GM23338 (cell line): ENCODE measurements around the gene CZIB. TPM values are rescaled to one million over a fixed set of nuclear protein-coding genes. Genes with fewer than 3 reads are reported as not detected.

Source experiments
- ATAC-seq: fragments of 200-7000 bp; cut with Tn5 transposase; 3 replicates; pipeline ENCODE4 v1.9.1; 2020
- DNase-seq: peaks from one replicate; pipeline ENCODE4 v3.0.0-alpha.2; 2015; ENCODE audit warnings: low spot score
- H2AFZ ChIP-seq: fragments of 200-600 bp; sonication (generic); 2 replicates; pipeline ENCODE4 v1.8.0; 2016; ENCODE audit warnings: antibody characterized with exemption, mild to moderate bottlenecking, moderate library complexity
- H3F3A ChIP-seq: fragments of 200-600 bp; sonication (generic); replicated peaks from 2 replicates; pipeline ENCODE4 v1.8.0; 2017; ENCODE audit warnings: antibody characterized with exemption, mixed run types, low read depth
- H3K27ac ChIP-seq: fragments of 200-600 bp; sonication (generic); 2 replicates; pipeline ENCODE4 v1.6.1; 2016; ENCODE audit warnings: low read depth
- H3K27me3 ChIP-seq: fragments of 200-600 bp; sonication (generic); 2 replicates; pipeline ENCODE4 v1.8.0; 2016; ENCODE audit warnings: mild to moderate bottlenecking, mixed run types, moderate library complexity; ENCODE audit not compliant: insufficient read depth
- H3K36me3 ChIP-seq: fragments of 200-600 bp; sonication (generic); 2 replicates; pipeline ENCODE4 v1.8.0; 2016; ENCODE audit warnings: mild to moderate bottlenecking; ENCODE audit not compliant: insufficient read depth
- H3K4me1 ChIP-seq: fragments of 200-600 bp; sonication (generic); 2 replicates; pipeline ENCODE4 v1.8.0; 2016; ENCODE audit warnings: mild to moderate bottlenecking, moderate library complexity; ENCODE audit not compliant: insufficient read depth
- H3K4me2 ChIP-seq: fragments of 200-600 bp; sonication (generic); 2 replicates; pipeline ENCODE4 v1.7.1; 2017; ENCODE audit warnings: mixed run types
- H3K4me3 ChIP-seq: fragments of 200-600 bp; sonication (generic); 2 replicates; pipeline ENCODE4 v1.6.1; 2016; ENCODE audit warnings: mixed run types
- H3K79me2 ChIP-seq: fragments of 200-600 bp; sonication (generic); replicated peaks from 2 replicates; pipeline ENCODE4 v1.8.0; 2017; ENCODE audit warnings: mild to moderate bottlenecking; ENCODE audit not compliant: insufficient read depth
- H3K9me2 ChIP-seq: fragments of 200-600 bp; sonication (generic); 2 replicates; pipeline ENCODE4 v1.8.0; 2017; ENCODE audit not compliant: insufficient read depth
- H4K20me1 ChIP-seq: fragments of 200-600 bp; sonication (generic); replicated peaks from 2 replicates; pipeline ENCODE4 v1.8.0; 2017; ENCODE audit warnings: mild to moderate bottlenecking; ENCODE audit not compliant: insufficient read depth
- H3K27ac Mint-ChIP-seq: 2 replicates; pipeline ENCODE4 v1.8.0; 2020; ENCODE audit warnings: inconsistent platforms, mild to moderate bottlenecking, moderate library complexity, mixed read lengths
- H3K27me3 Mint-ChIP-seq: 3 replicates; pipeline ENCODE4 v1.8.0; 2022; ENCODE audit warnings: low read depth, mild to moderate bottlenecking, moderate library complexity, mixed read lengths, inconsistent platforms; ENCODE audit not compliant: insufficient read depth, poor library complexity
- H3K36me3 Mint-ChIP-seq: 3 replicates; pipeline ENCODE4 v1.8.0; 2021; ENCODE audit warnings: low read depth, mild to moderate bottlenecking, inconsistent platforms, moderate library complexity, mixed read lengths
- H3K4me1 Mint-ChIP-seq: 3 replicates; pipeline ENCODE4 v1.8.0; 2020; ENCODE audit warnings: mild to moderate bottlenecking, inconsistent platforms, mixed read lengths
- H3K4me3 Mint-ChIP-seq: 3 replicates; pipeline ENCODE4 v1.8.0; 2021; ENCODE audit warnings: moderate library complexity, mild to moderate bottlenecking, inconsistent platforms, mixed read lengths
- H3K9me3 Mint-ChIP-seq: 3 replicates; pipeline ENCODE4 v1.8.0; 2020; ENCODE audit warnings: moderate library complexity, mild to moderate bottlenecking, inconsistent platforms, mixed read lengths
- CREB1 ChIP-seq: fragments of 250-450 bp; sonication (Bioruptor Pico); IDR thresholded peaks from 2 replicates; pipeline ENCODE4 v1.5.0; 2020; ENCODE audit warnings: low read depth, mild to moderate bottlenecking, moderate library complexity
- CTCF ChIP-seq, 2 experiments: fragments of 200-600 bp in 1 of 2; sonication (generic) in 1 of 2; conservative IDR thresholded peaks; 2 replicates each; pipeline versions ENCODE4 v1.5.1 to v1.6.1; 2016 to 2017; ENCODE audit warnings: antibody characterized with exemption in 2 of 2, low read depth in 2 of 2, mild to moderate bottlenecking in 2 of 2, moderate library complexity in 1 of 2
- EZH2 ChIP-seq: fragments of 200-600 bp; sonication (generic); IDR thresholded peaks from one replicate; pipeline ENCODE4 v1.8.0; 2017; ENCODE audit warnings: antibody characterized with exemption, mild to moderate bottlenecking, low read depth; ENCODE audit not compliant: unreplicated experiment
- EZH2phosphoT487 ChIP-seq: fragments of 200-600 bp; sonication (generic); IDR thresholded peaks from one replicate; pipeline ENCODE4 v1.8.1; 2018; ENCODE audit warnings: antibody characterized with exemption; ENCODE audit not compliant: unreplicated experiment
- JUNB ChIP-seq: IDR thresholded peaks from one replicate; pipeline ENCODE4 v1.6.1; 2016; ENCODE audit warnings: antibody characterized with exemption; ENCODE audit not compliant: unreplicated experiment
- NANOG ChIP-seq: IDR thresholded peaks from 2 replicates; pipeline ENCODE4 v1.6.1; 2016; ENCODE audit warnings: antibody characterized with exemption, borderline replicate concordance
- POLR2AphosphoS5 ChIP-seq: IDR thresholded peaks from 2 replicates; pipeline ENCODE4 v1.6.1; 2016; ENCODE audit warnings: antibody characterized with exemption, low read depth
- STAT1 ChIP-seq: IDR thresholded peaks from one replicate; pipeline ENCODE4 v1.6.1; 2016; ENCODE audit warnings: antibody characterized with exemption; ENCODE audit not compliant: unreplicated experiment
- ZNF114 ChIP-seq: fragments of 250-450 bp; sonication (Bioruptor Pico); IDR thresholded peaks from 2 replicates; pipeline ENCODE4 v1.5.0; 2020; ENCODE audit warnings: mild to moderate bottlenecking, moderate library complexity
- ZNF331 ChIP-seq: fragments of 250-450 bp; sonication (Bioruptor Pico); IDR thresholded peaks from 2 replicates; pipeline ENCODE4 v1.5.0; 2020; ENCODE audit warnings: low read depth, mild to moderate bottlenecking, moderate library complexity
- polyA plus RNA-seq: library from polyadenylated mRNA; unstranded; fragments of >200 nt; fragmentation: Nextera tagmentation; extraction: Ambion mirVana; gene quantifications from 2 replicates; pipeline ENCODE4 v1.2.1, GENCODE V29; 2016
- total RNA-seq: library from RNA; depleted of rRNA; stranded (reverse); fragments of >200 nt; shearing (Covaris generic); gene quantifications from 2 replicates; pipeline ENCODE4 v1.2.3, GENCODE V29; 2014
- TF ChIP-seq, protein P1 (sequence below): IDR thresholded peaks from one replicate; pipeline ENCODE4 v1.6.1; 2018; ENCODE audit warnings: antibody characterized with exemption; ENCODE audit not compliant: unreplicated experiment
- TF ChIP-seq, protein P2 (sequence below): IDR thresholded peaks from 2 replicates; pipeline ENCODE4 v1.6.1; 2016; ENCODE audit warnings: antibody characterized with exemption

Gene CZIB
- total and polyA plus RNA-seq, 2 experiments from 2014 or later = 59.8 to 84.1 TPM

- ATAC-seq (no peak), DNase-seq (no peak)
- Mint-ChIP-seq H3K36me3 (no peaks in the 10 kb centered on the region), H3K9me3 (no peaks in the 10 kb centered on the region; the same call in 2 of the 3 replicates), H3K27ac (no peak overlapping the region), H3K27me3 (peaks cover 2% of the 10 kb centered on the region), H3K4me1 (peaks cover 8% of the 10 kb centered on the region; the same call in 2 of the 3 replicates), H3K4me3 (no peak overlapping the region)
- Histone ChIP-seq H3K79me2 (no peaks in the 10 kb centered on the region), H3K27ac (no peak overlapping the region), H2AFZ (no peak overlapping the region), H3K4me2 (no peak overlapping the region), H3K4me3 (no peak overlapping the region), H3F3A (no peaks in the 10 kb centered on the region), H3K36me3 (no peaks in the 10 kb centered on the region), H3K4me1 (no peaks in the 10 kb centered on the region), H4K20me1 (no peaks in the 10 kb centered on the region), H3K27me3 (no peaks in the 10 kb centered on the region), H3K9me2 (no peaks in the 10 kb centered on the region)
- TF ChIP-seq EZH2phosphoT487 = no peak
- TF ChIP-seq ZNF114 (CRISPR knock-in tag) = no peak
- no peak for TF ChIP-seq ZNF331 (CRISPR knock-in tag)
- TF ChIP-seq CTCF (conservative IDR thresholded peaks at IDR 0.05; ENCODE audit: low read depth in 2 of 2) = no peak
- TF ChIP-seq NANOG = no peak
- TF ChIP-seq STAT1 = no peak
- TF ChIP-seq, protein P1, sequence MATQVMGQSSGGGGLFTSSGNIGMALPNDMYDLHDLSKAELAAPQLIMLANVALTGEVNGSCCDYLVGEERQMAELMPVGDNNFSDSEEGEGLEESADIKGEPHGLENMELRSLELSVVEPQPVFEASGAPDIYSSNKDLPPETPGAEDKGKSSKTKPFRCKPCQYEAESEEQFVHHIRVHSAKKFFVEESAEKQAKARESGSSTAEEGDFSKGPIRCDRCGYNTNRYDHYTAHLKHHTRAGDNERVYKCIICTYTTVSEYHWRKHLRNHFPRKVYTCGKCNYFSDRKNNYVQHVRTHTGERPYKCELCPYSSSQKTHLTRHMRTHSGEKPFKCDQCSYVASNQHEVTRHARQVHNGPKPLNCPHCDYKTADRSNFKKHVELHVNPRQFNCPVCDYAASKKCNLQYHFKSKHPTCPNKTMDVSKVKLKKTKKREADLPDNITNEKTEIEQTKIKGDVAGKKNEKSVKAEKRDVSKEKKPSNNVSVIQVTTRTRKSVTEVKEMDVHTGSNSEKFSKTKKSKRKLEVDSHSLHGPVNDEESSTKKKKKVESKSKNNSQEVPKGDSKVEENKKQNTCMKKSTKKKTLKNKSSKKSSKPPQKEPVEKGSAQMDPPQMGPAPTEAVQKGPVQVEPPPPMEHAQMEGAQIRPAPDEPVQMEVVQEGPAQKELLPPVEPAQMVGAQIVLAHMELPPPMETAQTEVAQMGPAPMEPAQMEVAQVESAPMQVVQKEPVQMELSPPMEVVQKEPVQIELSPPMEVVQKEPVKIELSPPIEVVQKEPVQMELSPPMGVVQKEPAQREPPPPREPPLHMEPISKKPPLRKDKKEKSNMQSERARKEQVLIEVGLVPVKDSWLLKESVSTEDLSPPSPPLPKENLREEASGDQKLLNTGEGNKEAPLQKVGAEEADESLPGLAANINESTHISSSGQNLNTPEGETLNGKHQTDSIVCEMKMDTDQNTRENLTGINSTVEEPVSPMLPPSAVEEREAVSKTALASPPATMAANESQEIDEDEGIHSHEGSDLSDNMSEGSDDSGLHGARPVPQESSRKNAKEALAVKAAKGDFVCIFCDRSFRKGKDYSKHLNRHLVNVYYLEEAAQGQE = no peak
- TF ChIP-seq, protein P2, sequence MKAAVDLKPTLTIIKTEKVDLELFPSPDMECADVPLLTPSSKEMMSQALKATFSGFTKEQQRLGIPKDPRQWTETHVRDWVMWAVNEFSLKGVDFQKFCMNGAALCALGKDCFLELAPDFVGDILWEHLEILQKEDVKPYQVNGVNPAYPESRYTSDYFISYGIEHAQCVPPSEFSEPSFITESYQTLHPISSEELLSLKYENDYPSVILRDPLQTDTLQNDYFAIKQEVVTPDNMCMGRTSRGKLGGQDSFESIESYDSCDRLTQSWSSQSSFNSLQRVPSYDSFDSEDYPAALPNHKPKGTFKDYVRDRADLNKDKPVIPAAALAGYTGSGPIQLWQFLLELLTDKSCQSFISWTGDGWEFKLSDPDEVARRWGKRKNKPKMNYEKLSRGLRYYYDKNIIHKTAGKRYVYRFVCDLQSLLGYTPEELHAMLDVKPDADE = no peak
- no peak for TF ChIP-seq EZH2
Measured at GRCh38 chr1:53189061-53189460, 31.4 kb downstream of the CZIB start.

GRCh38 chr1:53188099-53188498 is 32.3 kb downstream of the CZIB start:
- Histone ChIP-seq H3K36me3 (no peaks in the 10 kb centered on the region), H3K79me2 (no peaks in the 10 kb centered on the region), H3K27me3 (no peaks in the 10 kb centered on the region), H3F3A (no peaks in the 10 kb centered on the region), H3K4me1 (no peaks in the 10 kb centered on the region), H2AFZ (no peak overlapping the region), H3K27ac (no peak overlapping the region), H4K20me1 (no peaks in the 10 kb centered on the region), H3K4me3 (no peak overlapping the region), H3K4me2 (no peak overlapping the region), H3K9me2 (no peaks in the 10 kb centered on the region)
- H3K27ac Mint-ChIP-seq = no peak overlapping the region
- H3K9me3 Mint-ChIP-seq = no peaks in the 10 kb centered on the region; the same call in 2 of the 3 replicates
- peaks cover 8% of the 10 kb centered on the region; the same call in 2 of the 3 replicates for H3K4me1 Mint-ChIP-seq
- peaks cover 2% of the 10 kb centered on the region for H3K27me3 Mint-ChIP-seq
- ATAC-seq (no peak), DNase-seq (no peak)
- no peak overlapping the region for H3K4me3 Mint-ChIP-seq
- H3K36me3 Mint-ChIP-seq = no peaks in the 10 kb centered on the region
- TF ChIP-seq POLR2AphosphoS5 (no peak), CREB1 (CRISPR knock-in tag) (no peak), NANOG (no peak), EZH2phosphoT487 (no peak), ZNF114 (CRISPR knock-in tag) (no peak), STAT1 (no peak), JUNB (no peak), ZNF331 (CRISPR knock-in tag) (no peak)
- TF ChIP-seq, protein P1 = no peak
